Adrenal gland (tissue), 5 donors: Measurements from ENCODE around the gene ETV3L.

Experiments
- POLR2A ChIP-seq, 2 donors: fragments of 450-650 bp; IDR thresholded peaks; one replicate each; pipeline ENCODE4 v1.6.1; 2017; ENCODE audit warnings: antibody characterized with exemption in 2 of 2, mild to moderate bottlenecking in 2 of 2, moderate library complexity in 1 of 2
- TF ChIP-seq, protein P1 (sequence below), 6 experiments: fragments of 450-650 bp in 4 of 6; fragments of 200-600 bp in 2 of 6; sonication (generic) in 1 of 6; IDR thresholded peaks; 1 replicate in 5 of 6; 2 replicates in 1 of 6; pipeline versions ENCODE4 v1.5.1 to v1.8.0; 2016 to 2021; ENCODE audit warnings: antibody characterized with exemption in 6 of 6, mild to moderate bottlenecking in 2 of 6, moderate library complexity in 1 of 6
- donor health status: DM: no; HTN: no; CAD: no.

DNA sequence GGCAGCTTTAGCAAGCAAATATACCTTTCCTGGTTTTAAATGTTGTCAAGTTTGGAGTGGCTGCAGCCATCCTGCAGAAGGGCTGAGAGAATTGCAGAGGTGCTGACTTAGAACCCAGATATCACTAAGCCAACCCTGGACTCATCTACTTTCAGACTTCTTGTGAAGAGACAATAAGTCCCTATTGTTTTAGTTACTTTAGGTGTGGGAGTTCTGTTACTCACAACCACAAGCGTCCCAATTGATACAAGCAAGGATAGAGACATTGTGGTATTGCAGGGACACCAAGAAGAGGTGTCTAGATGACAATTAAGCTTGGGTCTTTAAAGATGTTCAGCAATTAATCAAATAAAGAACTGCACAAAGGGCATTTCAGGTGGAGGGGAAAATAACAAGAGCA, 47.4 kb upstream of the ETV3L start:
- TF ChIP-seq, protein P1, sequence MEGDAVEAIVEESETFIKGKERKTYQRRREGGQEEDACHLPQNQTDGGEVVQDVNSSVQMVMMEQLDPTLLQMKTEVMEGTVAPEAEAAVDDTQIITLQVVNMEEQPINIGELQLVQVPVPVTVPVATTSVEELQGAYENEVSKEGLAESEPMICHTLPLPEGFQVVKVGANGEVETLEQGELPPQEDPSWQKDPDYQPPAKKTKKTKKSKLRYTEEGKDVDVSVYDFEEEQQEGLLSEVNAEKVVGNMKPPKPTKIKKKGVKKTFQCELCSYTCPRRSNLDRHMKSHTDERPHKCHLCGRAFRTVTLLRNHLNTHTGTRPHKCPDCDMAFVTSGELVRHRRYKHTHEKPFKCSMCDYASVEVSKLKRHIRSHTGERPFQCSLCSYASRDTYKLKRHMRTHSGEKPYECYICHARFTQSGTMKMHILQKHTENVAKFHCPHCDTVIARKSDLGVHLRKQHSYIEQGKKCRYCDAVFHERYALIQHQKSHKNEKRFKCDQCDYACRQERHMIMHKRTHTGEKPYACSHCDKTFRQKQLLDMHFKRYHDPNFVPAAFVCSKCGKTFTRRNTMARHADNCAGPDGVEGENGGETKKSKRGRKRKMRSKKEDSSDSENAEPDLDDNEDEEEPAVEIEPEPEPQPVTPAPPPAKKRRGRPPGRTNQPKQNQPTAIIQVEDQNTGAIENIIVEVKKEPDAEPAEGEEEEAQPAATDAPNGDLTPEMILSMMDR (IDR thresholded peaks at IDR 0.05), result no peak
- no peak for TF ChIP-seq POLR2A (IDR thresholded peaks at IDR 0.05)
